Measurements from ENCODE around the gene SAMD4A. TPM values are rescaled to one million over a fixed set of nuclear protein-coding genes. Genes with fewer than 3 reads are reported as not detected.

SAMD4A gene
- total RNA-seq, 2 experiments from 2014 or later: 3.6 to 3.9 TPM

DNA sequence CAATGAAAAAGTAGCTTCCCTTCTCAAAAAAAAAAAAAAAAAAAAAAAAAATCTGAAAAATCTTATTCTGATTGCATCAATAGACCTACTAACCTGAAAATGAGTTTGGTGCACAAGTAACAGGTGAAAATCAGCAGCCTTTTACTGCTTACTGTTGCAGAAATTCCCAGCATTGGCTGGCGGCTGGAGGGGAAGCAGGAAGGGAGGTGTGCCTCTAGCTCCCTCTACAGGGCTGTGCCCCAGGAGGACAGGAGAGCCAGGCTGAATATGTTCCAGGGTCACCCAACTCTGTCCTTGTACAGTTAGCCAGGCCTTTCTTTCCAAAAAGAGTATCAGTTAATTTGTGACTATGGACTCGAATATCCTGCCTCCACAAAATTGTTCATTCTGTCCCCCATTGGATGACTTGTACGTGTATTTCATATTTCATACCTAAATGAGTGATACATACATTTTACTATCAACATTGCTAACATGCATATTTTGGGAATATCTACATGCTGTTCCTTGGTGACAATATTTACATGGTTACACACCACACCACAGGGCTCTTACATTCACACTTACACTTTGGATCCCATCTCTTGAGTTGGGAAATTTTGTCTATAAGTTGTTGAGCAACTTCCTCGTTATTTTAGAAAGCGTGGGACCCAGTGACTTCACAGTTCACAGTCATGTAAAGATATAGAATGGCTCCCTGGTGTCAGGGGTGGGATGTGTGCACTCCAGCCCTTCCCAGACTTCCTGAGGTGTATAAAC is 124.8 kb downstream of the SAMD4A start:
- H3K9me3 Mint-ChIP-seq (ENCODE audit: insufficient read depth): no peaks in the 10 kb centered on the region
- H3K4me1 Mint-ChIP-seq (ENCODE audit: low read depth): peaks cover 28% of the 10 kb centered on the region
- H3K4me3 Mint-ChIP-seq: no peak overlapping the region
- DNase-seq (peak; percentile 53), ATAC-seq (peak; percentile 69)
- POLR2A ChIA-PET: no interaction called here
- H3K27ac Mint-ChIP-seq: no peak overlapping the region
- H3K27me3 Mint-ChIP-seq (ENCODE audit: low read depth): peaks cover 31% of the 10 kb centered on the region
- CTCF ChIA-PET: interaction anchor here (0.7 to 2.8 kb wide), 13 partner anchors 9 to 128 kb away, joined by 3 to 16 read pairs (median 4); no protein-coding TSS in a partner anchor
- H3K36me3 Mint-ChIP-seq (ENCODE audit: low read depth): no peaks in the 10 kb centered on the region

DNA sequence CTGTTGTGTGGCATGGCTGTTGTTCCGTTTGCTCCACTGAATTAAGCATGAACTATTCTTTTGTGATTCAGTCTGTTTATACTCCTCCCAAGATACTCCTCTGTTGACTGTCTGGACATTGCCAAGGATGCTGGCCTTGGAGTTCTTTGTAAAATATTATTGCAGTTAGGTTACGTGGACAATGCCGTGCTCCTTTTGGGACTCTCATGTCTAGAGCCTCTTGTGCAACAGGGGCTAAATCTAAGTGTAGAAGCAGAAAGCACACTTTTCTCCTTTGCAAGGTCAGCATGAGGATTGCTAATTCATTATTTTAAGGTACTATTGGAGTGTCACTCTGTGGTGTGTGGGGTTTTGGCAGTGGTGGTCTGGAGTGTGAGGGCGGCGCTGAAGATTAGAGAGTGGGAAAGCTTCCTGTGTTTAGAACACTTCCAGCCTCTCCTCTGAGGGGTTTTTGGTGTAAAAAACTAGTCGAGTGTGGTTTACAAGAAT is 125.4 kb downstream of the SAMD4A start:
- Mint-ChIP-seq H3K27ac (no peak overlapping the region), H3K4me1 (ENCODE audit: low read depth) (peaks cover 28% of the 10 kb centered on the region), H3K4me3 (no peak overlapping the region), H3K27me3 (ENCODE audit: low read depth) (peaks cover 27% of the 10 kb centered on the region), H3K9me3 (ENCODE audit: insufficient read depth) (no peaks in the 10 kb centered on the region), H3K36me3 (ENCODE audit: low read depth) (no peaks in the 10 kb centered on the region)
- ChIA-PET CTCF (interaction anchor here (0.9 to 1.4 kb wide), 3 partner anchors 19 to 126 kb away, joined by 3 to 4 read pairs (median 4); no protein-coding TSS in a partner anchor), POLR2A (no interaction called here)
- ATAC-seq (no peak), DNase-seq (no peak)

DNA sequence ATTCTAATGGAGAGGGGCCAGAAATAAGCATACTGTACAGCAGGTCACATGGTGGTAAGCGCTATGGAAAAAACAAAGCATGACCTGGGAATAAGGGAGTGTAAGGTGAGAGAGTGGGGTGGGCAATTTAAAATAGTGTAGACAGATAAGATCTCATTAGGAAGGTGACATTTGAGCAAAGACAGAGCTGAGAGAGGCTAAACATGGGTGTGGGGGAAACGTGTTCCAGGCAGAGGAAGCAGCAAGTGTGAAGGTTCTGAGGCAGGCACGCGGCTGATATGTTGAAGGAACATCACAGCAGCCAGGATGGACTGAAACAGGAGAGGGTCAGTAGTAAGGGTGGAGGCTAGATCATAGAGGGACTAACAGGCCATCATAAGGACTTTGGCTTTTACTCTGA is 126.8 kb downstream of the SAMD4A start:
- DNase-seq (no peak), ATAC-seq (no peak)
- Mint-ChIP-seq H3K36me3 (ENCODE audit: low read depth) (no peaks in the 10 kb centered on the region), H3K4me1 (ENCODE audit: low read depth) (peaks cover 20% of the 10 kb centered on the region), H3K4me3 (no peak overlapping the region), H3K27ac (no peak overlapping the region), H3K27me3 (ENCODE audit: low read depth) (peaks cover 17% of the 10 kb centered on the region), H3K9me3 (ENCODE audit: insufficient read depth) (no peaks in the 10 kb centered on the region)
- CTCF ChIA-PET: interaction anchor here (0.7 to 1.4 kb wide), 4 partner anchors 81 to 129 kb away, joined by 3 to 5 read pairs (median 4); no protein-coding TSS in a partner anchor
- POLR2A ChIA-PET: no interaction called here

DNA sequence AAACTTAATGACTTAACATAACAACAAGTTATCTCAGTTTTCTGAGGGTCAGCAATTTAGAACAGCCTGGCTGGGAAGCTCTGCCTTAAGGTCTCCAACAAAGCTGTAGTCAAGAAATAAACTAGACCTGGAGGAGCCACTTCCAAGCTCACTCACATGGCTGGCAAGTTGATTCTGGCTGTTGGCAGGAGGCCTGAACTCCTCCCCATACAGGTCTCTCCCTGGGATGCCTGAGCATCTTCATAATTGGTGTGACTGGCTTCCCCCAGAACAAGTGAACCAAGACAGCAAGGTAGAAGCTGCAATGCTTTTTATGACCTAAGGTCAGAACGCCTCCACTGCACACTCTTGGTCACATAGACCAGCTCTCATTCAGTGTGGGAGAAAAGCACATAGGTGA is 128.3 kb downstream of the SAMD4A start:
- Mint-ChIP-seq H3K9me3 (ENCODE audit: insufficient read depth) (no peaks in the 10 kb centered on the region), H3K36me3 (ENCODE audit: low read depth) (no peaks in the 10 kb centered on the region), H3K4me1 (ENCODE audit: low read depth) (peaks cover 21% of the 10 kb centered on the region), H3K27ac (no peak overlapping the region), H3K4me3 (no peak overlapping the region), H3K27me3 (ENCODE audit: low read depth) (peaks cover 23% of the 10 kb centered on the region)
- DNase-seq (no peak), ATAC-seq (no peak)
- ChIA-PET POLR2A (no interaction called here), CTCF (interaction anchor here (1.0 kb wide), 1 partner anchor 79 kb away, joined by 4 read pairs; no protein-coding TSS in a partner anchor)

DNA sequence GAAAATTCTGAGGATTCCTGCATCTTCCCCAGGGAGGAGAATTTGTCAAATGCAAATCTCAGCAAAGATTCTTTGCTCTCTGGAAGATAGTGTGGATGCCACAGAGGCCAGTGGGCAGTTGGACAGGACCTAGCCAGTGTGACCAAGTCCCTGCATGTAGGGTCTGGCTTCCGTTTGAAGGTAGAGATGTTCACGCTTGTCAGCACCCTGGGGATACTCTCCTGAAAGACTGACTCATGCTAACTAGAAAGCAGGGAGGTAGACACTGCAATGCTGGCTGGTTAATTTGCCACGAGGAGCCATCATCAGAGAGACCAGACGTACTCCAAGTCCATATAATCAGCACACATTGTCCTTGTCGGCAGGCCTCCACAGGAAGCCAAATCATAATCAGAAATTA is 130.1 kb downstream of the SAMD4A start:
- H3K4me1 Mint-ChIP-seq (ENCODE audit: low read depth): peaks cover 19% of the 10 kb centered on the region
- no peak for ATAC-seq
- H3K9me3 Mint-ChIP-seq (ENCODE audit: insufficient read depth): no peaks in the 10 kb centered on the region
- no peak for DNase-seq
- CTCF ChIA-PET: interaction anchor here (1.2 to 1.3 kb wide), 2 partner anchors 41 to 77 kb away, joined by 3 to 4 read pairs; no protein-coding TSS in a partner anchor
- H3K4me3 Mint-ChIP-seq: no peak overlapping the region
- no peak overlapping the region for H3K27ac Mint-ChIP-seq
- peaks cover 25% of the 10 kb centered on the region for H3K27me3 Mint-ChIP-seq (ENCODE audit: low read depth)
- POLR2A ChIA-PET: no interaction called here
- H3K36me3 Mint-ChIP-seq (ENCODE audit: low read depth): no peaks in the 10 kb centered on the region

DNA sequence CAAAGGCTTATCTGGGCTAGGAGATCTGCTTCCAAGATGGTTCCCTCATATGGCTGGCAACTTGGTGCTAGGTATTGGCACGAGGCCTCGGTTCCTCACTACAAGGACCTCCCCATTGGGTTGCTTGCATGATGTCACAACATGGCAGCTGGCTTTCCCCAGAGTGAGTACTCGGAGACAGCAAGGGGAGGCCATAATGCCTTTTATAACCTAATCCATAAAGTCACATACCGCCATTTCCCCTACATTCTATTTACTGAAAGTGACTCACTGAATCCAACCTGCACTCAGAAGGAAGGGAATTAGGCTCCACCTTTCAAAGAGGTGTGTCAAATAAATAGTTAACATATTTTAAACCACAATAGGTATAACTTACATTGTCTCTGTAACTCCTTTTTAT is 130.9 kb downstream of the SAMD4A start:
- H3K9me3 Mint-ChIP-seq (ENCODE audit: insufficient read depth): no peaks in the 10 kb centered on the region
- H3K36me3 Mint-ChIP-seq (ENCODE audit: low read depth): no peaks in the 10 kb centered on the region
- peaks cover 28% of the 10 kb centered on the region for H3K27me3 Mint-ChIP-seq (ENCODE audit: low read depth)
- H3K27ac Mint-ChIP-seq: no peak overlapping the region
- H3K4me1 Mint-ChIP-seq (ENCODE audit: low read depth): peaks cover 13% of the 10 kb centered on the region
- DNase-seq: no peak
- H3K4me3 Mint-ChIP-seq: no peak overlapping the region
- no peak for ATAC-seq
- POLR2A ChIA-PET: no interaction called here
- CTCF ChIA-PET: no interaction called here

DNA sequence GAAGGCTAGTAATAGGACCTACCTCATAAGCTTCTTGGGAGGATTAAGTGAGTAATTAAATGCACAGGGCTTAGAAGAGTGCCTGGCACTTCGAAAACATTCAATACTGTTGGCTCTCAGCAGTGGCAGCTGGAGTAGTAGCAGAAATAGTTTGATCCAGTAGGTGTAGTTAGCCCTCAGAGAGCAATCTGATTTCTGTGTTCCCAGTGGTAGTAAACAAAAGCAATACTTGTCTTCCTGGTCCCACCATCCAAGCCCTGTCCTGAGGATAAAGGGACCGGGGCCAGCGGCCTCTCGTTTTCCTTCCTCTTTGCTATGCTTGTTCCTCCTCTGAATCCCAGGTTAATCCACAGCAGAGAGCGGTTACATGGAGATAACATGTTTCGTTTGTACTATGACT is 131.6 kb downstream of the SAMD4A start:
- POLR2A ChIA-PET: no interaction called here

DNA sequence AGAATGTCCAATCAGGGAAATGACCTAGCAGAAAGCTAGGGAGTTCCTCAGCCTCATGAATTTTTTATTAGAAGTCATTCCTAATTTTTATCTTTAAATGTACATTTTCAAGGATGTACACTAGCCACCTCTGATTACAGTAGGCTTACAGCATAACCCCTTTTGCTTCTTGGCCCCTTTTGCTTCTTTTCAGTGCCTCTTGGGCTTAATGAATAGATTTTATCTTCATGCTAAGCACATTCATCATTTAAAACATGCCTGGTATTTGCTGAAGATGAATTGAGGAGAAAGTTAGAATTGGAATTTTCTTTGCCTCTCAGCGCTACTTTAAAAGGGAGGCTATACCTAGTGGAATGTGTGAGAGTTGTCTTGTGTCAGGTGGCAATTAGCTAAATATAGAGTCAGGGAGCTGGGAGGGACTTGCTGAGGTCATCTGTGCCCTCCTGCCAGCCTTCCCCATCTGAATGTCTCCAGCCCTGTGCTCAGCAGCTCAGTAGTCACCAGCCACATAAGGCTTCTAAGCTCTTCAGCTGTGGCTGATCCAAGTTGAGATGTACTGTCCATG is 132.1 kb downstream of the SAMD4A start:
- CTCF ChIA-PET: no interaction called here
- no peaks in the 10 kb centered on the region for H3K36me3 Mint-ChIP-seq (ENCODE audit: low read depth)
- DNase-seq (no peak), ATAC-seq (no peak)
- H3K4me1 Mint-ChIP-seq (ENCODE audit: low read depth): peaks cover 12% of the 10 kb centered on the region
- H3K9me3 Mint-ChIP-seq (ENCODE audit: insufficient read depth): no peaks in the 10 kb centered on the region
- no peak overlapping the region for H3K4me3 Mint-ChIP-seq
- no peak overlapping the region for H3K27ac Mint-ChIP-seq
- POLR2A ChIA-PET: interaction anchor here (1.2 kb wide), 1 partner anchor 12 kb away, joined by 4 read pairs; no protein-coding TSS in a partner anchor
- H3K27me3 Mint-ChIP-seq (ENCODE audit: low read depth): peaks cover 21% of the 10 kb centered on the region

More for the DNA sequence above, 131.6 kb downstream of the SAMD4A start:
- Mint-ChIP-seq H3K27me3 (ENCODE audit: low read depth) (peaks cover 27% of the 10 kb centered on the region), H3K4me1 (ENCODE audit: low read depth) (peaks cover 12% of the 10 kb centered on the region), H3K4me3 (no peak overlapping the region), H3K9me3 (ENCODE audit: insufficient read depth) (no peaks in the 10 kb centered on the region), H3K36me3 (ENCODE audit: low read depth) (no peaks in the 10 kb centered on the region), H3K27ac (no peak overlapping the region)
- CTCF ChIA-PET: no interaction called here
- ATAC-seq: no peak
- no peak for DNase-seq

DNA sequence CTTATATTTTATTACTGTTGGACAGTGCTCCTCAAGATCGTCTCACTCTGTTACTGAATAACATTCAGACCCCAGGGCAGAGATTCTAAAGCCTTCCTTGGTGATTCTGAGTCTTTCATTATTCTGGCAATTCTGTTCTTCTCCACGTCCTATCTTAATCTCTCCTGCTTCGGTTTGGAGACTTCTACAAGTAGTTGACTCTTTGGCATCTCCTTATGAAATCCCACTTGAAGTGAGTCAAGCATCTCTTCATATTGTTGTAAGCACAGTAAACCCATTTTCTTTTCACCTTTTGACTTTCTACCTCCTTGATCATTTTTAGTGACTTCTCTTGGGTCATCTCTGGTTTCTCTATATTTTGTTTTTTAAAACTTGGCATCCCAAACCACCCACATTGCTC is 132.8 kb downstream of the SAMD4A start:
- ChIA-PET POLR2A (interaction anchor here (1.2 kb wide), 1 partner anchor 12 kb away, joined by 4 read pairs; no protein-coding TSS in a partner anchor), CTCF (interaction anchor here (1.0 to 2.4 kb wide), 4 partner anchors 9 to 74 kb away, joined by 3 to 17 read pairs (median 10); no protein-coding TSS in a partner anchor)
- ATAC-seq: no peak
- H3K4me3 Mint-ChIP-seq: no peak overlapping the region
- H3K36me3 Mint-ChIP-seq (ENCODE audit: low read depth): no peaks in the 10 kb centered on the region
- H3K4me1 Mint-ChIP-seq (ENCODE audit: low read depth): peaks cover 12% of the 10 kb centered on the region
- H3K9me3 Mint-ChIP-seq (ENCODE audit: insufficient read depth): no peaks in the 10 kb centered on the region
- peaks cover 18% of the 10 kb centered on the region for H3K27me3 Mint-ChIP-seq (ENCODE audit: low read depth)
- H3K27ac Mint-ChIP-seq: no peak overlapping the region
- no peak for DNase-seq

DNA sequence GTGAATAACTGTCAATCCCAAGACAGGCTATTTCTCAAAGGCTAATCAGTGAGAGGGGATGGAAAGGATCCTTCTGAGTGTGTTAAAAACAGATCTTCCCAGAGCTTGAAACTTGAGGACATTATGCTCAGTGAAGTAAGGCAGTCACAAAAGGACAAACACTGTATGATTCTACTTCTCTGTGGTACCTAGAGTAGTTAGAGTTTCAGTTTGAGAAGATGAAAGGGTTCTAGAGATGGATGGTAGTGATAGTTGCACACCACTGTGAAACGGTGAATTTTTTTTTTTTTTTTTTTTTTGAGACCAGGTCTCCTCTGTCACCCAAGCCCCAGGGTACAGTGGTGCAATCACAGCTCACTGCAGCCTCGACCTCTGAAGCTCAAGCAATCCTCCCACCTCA is 133.8 kb downstream of the SAMD4A start:
- no peaks in the 10 kb centered on the region for H3K36me3 Mint-ChIP-seq (ENCODE audit: low read depth)
- ATAC-seq (peak; percentile 67), DNase-seq (no peak)
- H3K4me1 Mint-ChIP-seq (ENCODE audit: low read depth): peaks cover 12% of the 10 kb centered on the region
- no peak overlapping the region for H3K27ac Mint-ChIP-seq
- H3K4me3 Mint-ChIP-seq: no peak overlapping the region
- CTCF ChIA-PET: interaction anchor here (0.7 to 2.4 kb wide), 9 partner anchors 10 to 136 kb away, joined by 3 to 17 read pairs (median 5); partner anchors contain the start of gene SAMD4A
- peaks cover 18% of the 10 kb centered on the region for H3K27me3 Mint-ChIP-seq (ENCODE audit: low read depth)
- H3K9me3 Mint-ChIP-seq (ENCODE audit: insufficient read depth): no peaks in the 10 kb centered on the region
- POLR2A ChIA-PET: interaction anchor here (1.0 kb wide), 1 partner anchor 29 kb away, joined by 5 read pairs; no protein-coding TSS in a partner anchor

DNA sequence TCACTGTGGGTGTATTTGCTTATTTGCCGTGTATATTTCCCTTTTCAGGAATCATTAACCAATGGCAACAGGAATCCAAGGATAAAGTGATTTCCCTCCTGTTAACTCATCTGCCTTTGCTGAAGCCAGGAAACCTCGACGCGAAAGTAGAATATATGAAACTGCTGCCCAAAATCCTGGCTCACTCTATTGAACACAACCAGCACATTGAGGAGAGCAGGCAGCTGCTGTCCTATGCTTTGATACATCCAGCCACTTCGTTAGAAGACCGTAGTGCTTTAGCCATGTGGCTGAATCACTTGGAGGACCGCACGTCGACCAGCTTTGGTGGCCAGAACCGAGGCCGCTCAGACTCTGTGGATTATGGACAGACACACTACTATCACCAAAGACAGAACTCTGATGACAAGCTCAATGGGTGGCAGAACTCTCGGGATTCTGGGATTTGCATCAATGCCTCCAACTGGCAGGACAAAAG is 135.1 kb downstream of the SAMD4A start:
- no peak for ATAC-seq
- DNase-seq: no peak
- Mint-ChIP-seq H3K4me1 (ENCODE audit: low read depth) (peaks cover 12% of the 10 kb centered on the region), H3K4me3 (no peak overlapping the region), H3K9me3 (ENCODE audit: insufficient read depth) (no peaks in the 10 kb centered on the region), H3K36me3 (ENCODE audit: low read depth) (peaks cover 4% of the 10 kb centered on the region), H3K27me3 (ENCODE audit: low read depth) (peaks cover 18% of the 10 kb centered on the region), H3K27ac (no peak overlapping the region)
- ChIA-PET POLR2A (no interaction called here), CTCF (interaction anchor here (0.5 to 2.4 kb wide), 5 partner anchors 9 to 1533 kb away, joined by 3 to 16 read pairs (median 3); no protein-coding TSS in a partner anchor)

DNA sequence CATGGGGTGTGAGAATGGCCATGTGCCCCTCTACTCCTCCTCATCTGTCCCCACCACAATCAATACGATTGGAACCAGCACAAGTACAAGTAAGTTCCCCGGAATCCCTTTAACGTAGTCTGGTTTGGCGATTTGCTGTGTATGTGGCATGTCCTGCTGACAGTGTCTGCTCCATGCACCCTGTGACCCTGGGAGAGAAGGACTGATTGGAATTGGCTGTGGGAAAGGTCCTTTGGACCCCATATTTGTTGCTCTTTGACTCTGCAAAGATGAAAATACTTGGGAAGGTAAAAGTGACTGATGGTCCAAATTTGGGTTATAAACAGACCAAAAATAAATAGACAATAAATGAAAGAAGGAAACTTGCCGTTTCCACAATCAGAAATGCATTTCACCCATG is 135.6 kb downstream of the SAMD4A start:
- ChIA-PET CTCF (interaction anchor here (1.2 to 1.6 kb wide), 2 partner anchors 9 to 138 kb away, joined by 3 to 4 read pairs; no protein-coding TSS in a partner anchor), POLR2A (no interaction called here)
- Mint-ChIP-seq H3K27ac (no peak overlapping the region), H3K9me3 (ENCODE audit: insufficient read depth) (no peaks in the 10 kb centered on the region), H3K27me3 (ENCODE audit: low read depth) (peaks cover 16% of the 10 kb centered on the region), H3K4me3 (no peak overlapping the region), H3K36me3 (ENCODE audit: low read depth) (peaks cover 4% of the 10 kb centered on the region), H3K4me1 (ENCODE audit: low read depth) (peaks cover 12% of the 10 kb centered on the region)
- no peak for ATAC-seq
- DNase-seq: no peak

All from activated CD8-positive, alpha-beta T cell treated with anti-CD3 and anti-CD28 coated beads, Interleukin-2, amount 10 ng/mL, durations not matched to agents 7 days and 5 days (primary cell).